ENCODE data around the gene ASB2. TPM values are rescaled to one million over a fixed set of nuclear protein-coding genes. Genes with fewer than 3 reads are reported as not detected.
A peak's percentile ranks its signal among the peaks of the same experiment; 100 is the strongest.

Gene ASB2
- total and polyA plus RNA-seq, 10 donors = 6.6 to 18.0 (median 11.3) TPM

- intact Hi-C loops (cut with DNase I; ENCODE audit: low total_unique reads) = no loop called here
- Histone ChIP-seq H3K4me1 (no peaks in the 10 kb centered on the region), H3K27ac (no peak overlapping the region), H3K36me3 (no peaks in the 10 kb centered on the region), H3K9me3 (no peaks in the 10 kb centered on the region), H3K27me3 (replicated peaks in 1 of 7) (peaks cover 0 to 49% (median 0%) of the 10 kb centered on the region in 7 donors), H3K4me3 (no peak overlapping the region)
- TF ChIP-seq CTCF (IDR thresholded peaks at IDR 0.05 in 8 of 11, conservative IDR thresholded peaks at IDR 0.05 in 3 of 11) (peak in 10 of 11 experiments; percentile 12 to 66 (median 46)), POLR2AphosphoS5 (IDR thresholded peaks at IDR 0.05) (no peak), POLR2A (IDR thresholded peaks at IDR 0.05) (no peak)
- peak; percentile 76 for DNase-seq
- 49 to 54% (median 52%) methylated on average over 15 of the region's 15 CpGs for WGBS, 5 donors
Observed at GRCh38 chr14:93906341-93907329, 69.7 kb downstream of the ASB2 start.

DNA sequence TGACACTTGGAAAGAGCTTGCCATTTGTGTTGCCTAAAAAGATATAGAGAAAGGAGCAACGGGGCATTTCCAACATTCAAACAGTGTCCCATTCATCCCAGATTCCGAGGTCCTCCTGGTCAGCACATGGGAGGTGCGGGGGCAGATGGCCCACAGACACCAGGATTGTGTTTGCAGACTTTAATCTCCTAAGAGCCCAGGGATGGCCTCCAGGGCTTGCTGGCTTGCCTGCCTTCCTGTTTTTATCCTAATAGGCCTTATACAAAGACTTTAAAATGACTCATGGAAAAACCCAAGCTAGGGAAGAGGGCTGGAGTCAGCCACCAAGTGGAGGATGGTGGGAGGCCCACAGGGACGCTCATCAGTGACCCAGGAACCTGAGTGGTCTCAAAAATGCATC, 70.7 kb downstream of the ASB2 start:
- H3K4me3 ChIP-seq = no peak overlapping the region
- no peaks in the 10 kb centered on the region for H3K4me1 ChIP-seq
- H3K9me3 ChIP-seq = no peaks in the 10 kb centered on the region
- TF ChIP-seq POLR2AphosphoS5 (IDR thresholded peaks at IDR 0.05) = no peak
- no peak for TF ChIP-seq POLR2A (IDR thresholded peaks at IDR 0.05)
- no peak overlapping the region for H3K27ac ChIP-seq
- peaks cover 0 to 49% (median 0%) of the 10 kb centered on the region in 7 donors for H3K27me3 ChIP-seq (replicated peaks in 1 of 7)
- intact Hi-C loops (cut with DNase I; ENCODE audit: low total_unique reads) = no loop called here
- 51 to 87% (median 79%) methylated on average over 4 of the region's 4 CpGs for whole genome bisulfite sequencing, 5 donors
- H3K36me3 ChIP-seq = no peaks in the 10 kb centered on the region
- no peak for DNase-seq

DNA sequence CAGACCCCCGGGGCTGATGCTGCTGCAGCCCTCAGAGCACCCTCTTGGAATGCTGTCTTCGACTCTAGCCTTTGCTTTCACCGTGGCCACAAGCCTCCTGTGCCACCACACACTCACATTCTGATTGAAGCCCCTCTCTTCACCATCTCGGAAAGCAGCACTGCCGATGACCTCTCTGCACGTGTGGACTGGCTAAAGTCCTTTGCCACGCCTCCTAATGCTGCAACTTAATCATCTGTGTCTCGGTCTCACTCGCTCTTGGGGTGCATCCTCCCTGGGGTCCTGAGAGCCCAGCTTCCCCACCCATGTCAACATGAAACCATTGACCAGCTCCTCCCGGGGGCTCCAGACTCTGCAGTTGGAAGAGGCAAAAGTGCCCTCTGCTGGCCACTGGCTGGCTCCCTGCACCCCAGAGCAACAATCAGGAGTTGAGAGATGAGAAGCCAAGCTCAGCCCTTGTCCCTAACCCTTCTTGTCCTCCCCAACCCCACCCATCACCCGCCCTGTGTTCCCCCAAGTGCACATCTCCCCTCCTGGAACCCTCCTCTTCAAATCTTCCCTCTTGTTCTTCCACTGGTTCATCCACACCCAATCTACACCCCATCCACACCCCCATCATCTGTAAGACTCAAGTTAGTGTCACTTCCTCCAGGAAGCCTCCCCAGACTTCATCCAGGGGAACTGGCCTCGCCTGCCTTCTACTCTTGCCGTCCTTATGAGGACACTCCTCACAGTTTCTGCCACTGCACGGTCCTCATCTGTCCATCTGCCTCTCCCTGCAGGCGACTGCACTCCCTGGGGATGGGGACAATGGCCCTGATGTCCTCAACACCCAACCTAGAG, 72.8 kb downstream of the ASB2 start:
- Histone ChIP-seq H3K36me3 (no peaks in the 10 kb centered on the region), H3K4me1 (no peaks in the 10 kb centered on the region), H3K9me3 (no peaks in the 10 kb centered on the region), H3K27ac (no peak overlapping the region), H3K4me3 (no peak overlapping the region), H3K27me3 (replicated peaks in 1 of 7) (peaks cover 0 to 49% (median 0%) of the 10 kb centered on the region in 7 donors)
- TF ChIP-seq POLR2AphosphoS5 (IDR thresholded peaks at IDR 0.05) (no peak), POLR2A (IDR thresholded peaks at IDR 0.05) (no peak), CTCF (IDR thresholded peaks at IDR 0.05 in 8 of 11, conservative IDR thresholded peaks at IDR 0.05 in 3 of 11) (no peak)
- intact Hi-C loops (cut with DNase I; ENCODE audit: low total_unique reads) = no loop called here
- DNase-seq = no peak
- 47 to 57% (median 49%) methylated on average over 14 to 15 of the region's 15 CpGs for WGBS, 5 donors

- intact Hi-C loops (cut with DNase I; ENCODE audit: low total_unique reads) = no loop called here
- no peak for DNase-seq
- H3K36me3 ChIP-seq = no peaks in the 10 kb centered on the region
- peaks cover 0 to 49% (median 0%) of the 10 kb centered on the region in 7 donors for H3K27me3 ChIP-seq (replicated peaks in 1 of 7)
- WGBS, 5 donors = 77 to 86% (median 79%) methylated on average over 13 of the region's 13 CpGs
- H3K4me1 ChIP-seq = no peaks in the 10 kb centered on the region
- no peak for TF ChIP-seq POLR2AphosphoS5 (IDR thresholded peaks at IDR 0.05)
- TF ChIP-seq CTCF (IDR thresholded peaks at IDR 0.05 in 8 of 11, conservative IDR thresholded peaks at IDR 0.05 in 3 of 11) = no peak
- TF ChIP-seq POLR2A (IDR thresholded peaks at IDR 0.05) = no peak
- H3K9me3 ChIP-seq = no peaks in the 10 kb centered on the region
- no peak overlapping the region for H3K27ac ChIP-seq
- H3K4me3 ChIP-seq = no peak overlapping the region
Observed at GRCh38 chr14:93902619-93903307, 73.6 kb downstream of the ASB2 start.
